Measurements from ENCODE around the gene ARHGEF16. TPM values are rescaled to one million over a fixed set of nuclear protein-coding genes. Genes with fewer than 3 reads are reported as not detected.
A peak's percentile ranks its signal among the peaks of the same experiment; 100 is the strongest.

The ARHGEF16 gene
- total RNA-seq, 1 donor from 2014 or later, result 12.2 TPM

DNA sequence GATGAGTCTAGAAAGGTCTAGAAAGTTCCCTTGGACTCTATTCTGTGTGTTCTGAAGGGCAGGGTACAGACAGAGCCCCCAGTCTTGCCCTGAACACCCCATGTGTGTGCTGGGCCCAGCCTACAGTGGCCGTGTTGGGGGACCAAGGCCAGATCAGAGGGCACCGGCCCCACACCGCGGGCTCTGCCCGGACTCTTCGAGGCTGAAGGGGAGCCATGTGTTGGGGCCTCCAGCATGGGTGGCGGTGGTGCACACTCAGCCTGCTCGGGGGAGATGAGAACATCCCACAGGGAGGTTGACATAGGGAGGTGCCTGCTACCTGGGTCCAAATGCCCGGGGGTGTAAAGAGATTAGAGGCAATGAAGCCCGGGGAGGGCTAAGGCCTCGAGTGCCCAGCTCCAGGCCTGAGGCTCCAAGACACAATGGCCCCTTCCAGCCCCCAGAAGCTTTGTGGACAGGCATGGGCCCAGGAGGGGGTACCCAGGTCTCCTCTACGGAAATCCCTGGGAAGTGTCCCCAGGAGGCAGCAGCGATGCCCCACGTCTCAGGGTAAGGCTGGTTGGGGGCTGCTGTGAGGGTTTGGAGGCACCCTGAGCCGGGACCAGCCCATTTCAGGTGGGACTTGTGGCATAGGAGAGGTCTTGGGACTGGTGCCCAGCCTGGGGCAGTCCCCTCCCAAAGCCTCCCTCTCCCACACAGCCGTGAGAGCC, 12.1 kb downstream of the ARHGEF16 start:
- Histone ChIP-seq H3K36me3 (no peaks in the 10 kb centered on the region), H3K4me1 (peaks cover 3% of the 10 kb centered on the region), H3K27ac (no peak overlapping the region), H3K27me3 (no peaks in the 10 kb centered on the region), H3K9me3 (no peaks in the 10 kb centered on the region), H3K4me3 (no peak overlapping the region)
- intact Hi-C loops (cut with DNase I), result no loop called here
- no peak for ATAC-seq
- TF ChIP-seq, protein P1, sequence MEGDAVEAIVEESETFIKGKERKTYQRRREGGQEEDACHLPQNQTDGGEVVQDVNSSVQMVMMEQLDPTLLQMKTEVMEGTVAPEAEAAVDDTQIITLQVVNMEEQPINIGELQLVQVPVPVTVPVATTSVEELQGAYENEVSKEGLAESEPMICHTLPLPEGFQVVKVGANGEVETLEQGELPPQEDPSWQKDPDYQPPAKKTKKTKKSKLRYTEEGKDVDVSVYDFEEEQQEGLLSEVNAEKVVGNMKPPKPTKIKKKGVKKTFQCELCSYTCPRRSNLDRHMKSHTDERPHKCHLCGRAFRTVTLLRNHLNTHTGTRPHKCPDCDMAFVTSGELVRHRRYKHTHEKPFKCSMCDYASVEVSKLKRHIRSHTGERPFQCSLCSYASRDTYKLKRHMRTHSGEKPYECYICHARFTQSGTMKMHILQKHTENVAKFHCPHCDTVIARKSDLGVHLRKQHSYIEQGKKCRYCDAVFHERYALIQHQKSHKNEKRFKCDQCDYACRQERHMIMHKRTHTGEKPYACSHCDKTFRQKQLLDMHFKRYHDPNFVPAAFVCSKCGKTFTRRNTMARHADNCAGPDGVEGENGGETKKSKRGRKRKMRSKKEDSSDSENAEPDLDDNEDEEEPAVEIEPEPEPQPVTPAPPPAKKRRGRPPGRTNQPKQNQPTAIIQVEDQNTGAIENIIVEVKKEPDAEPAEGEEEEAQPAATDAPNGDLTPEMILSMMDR (IDR thresholded peaks at IDR 0.05), result no peak
- DNase-seq, result peak; percentile 61

DNA sequence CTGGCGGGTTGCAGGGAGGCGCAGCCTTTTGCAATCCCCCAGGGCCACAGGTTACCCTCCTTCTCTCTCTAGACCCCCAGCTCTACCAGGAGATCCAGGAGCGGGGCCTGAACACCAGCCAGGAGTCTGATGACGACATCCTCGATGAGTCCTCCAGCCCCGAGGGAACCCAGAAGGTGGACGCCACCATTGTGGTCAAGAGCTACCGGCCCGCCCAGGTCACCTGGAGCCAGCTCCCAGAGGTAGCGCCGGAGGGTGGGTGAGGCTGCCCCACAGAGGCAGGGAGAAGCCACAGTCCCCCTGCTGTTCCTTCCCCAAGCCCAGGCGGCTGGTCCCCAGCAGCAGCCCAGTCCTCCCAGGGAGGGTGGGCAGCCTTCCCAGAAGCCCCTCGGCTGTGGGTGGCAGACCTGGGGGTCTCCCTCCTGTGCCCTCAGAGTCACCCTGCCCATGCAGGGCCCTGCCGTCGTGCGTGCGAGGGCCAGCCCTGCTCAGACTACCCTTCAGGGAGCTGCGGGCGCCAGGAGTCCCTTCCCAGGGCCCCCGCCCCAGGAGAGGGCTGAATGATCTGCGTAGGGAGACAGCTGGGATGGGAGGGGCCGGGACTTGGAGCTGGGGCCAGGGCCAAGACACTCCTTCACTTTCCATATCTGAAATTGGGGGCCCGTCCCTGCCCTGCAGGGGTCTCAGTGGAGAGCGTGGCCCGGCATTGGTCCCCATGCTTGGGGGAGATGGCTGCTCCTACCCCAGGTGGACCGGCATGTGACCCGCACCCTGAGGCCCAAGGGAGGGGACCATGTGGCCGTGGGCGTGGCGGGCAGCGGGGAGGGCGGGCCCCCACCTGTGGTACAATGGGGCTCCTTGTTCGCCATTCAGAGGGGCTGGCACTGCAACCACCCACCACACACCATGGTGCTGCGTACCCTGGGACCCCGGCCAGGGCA, 12.9 kb downstream of the ARHGEF16 start:
- intact Hi-C loops (cut with DNase I), result no loop called here
- Histone ChIP-seq H3K27me3 (no peaks in the 10 kb centered on the region), H3K4me3 (no peak overlapping the region), H3K9me3 (no peaks in the 10 kb centered on the region), H3K36me3 (no peaks in the 10 kb centered on the region), H3K4me1 (peaks cover 4% of the 10 kb centered on the region), H3K27ac (no peak overlapping the region)
- TF ChIP-seq, protein P1 (IDR thresholded peaks at IDR 0.05), result no peak
- ATAC-seq (no peak), DNase-seq (peak; percentile 58)

DNA sequence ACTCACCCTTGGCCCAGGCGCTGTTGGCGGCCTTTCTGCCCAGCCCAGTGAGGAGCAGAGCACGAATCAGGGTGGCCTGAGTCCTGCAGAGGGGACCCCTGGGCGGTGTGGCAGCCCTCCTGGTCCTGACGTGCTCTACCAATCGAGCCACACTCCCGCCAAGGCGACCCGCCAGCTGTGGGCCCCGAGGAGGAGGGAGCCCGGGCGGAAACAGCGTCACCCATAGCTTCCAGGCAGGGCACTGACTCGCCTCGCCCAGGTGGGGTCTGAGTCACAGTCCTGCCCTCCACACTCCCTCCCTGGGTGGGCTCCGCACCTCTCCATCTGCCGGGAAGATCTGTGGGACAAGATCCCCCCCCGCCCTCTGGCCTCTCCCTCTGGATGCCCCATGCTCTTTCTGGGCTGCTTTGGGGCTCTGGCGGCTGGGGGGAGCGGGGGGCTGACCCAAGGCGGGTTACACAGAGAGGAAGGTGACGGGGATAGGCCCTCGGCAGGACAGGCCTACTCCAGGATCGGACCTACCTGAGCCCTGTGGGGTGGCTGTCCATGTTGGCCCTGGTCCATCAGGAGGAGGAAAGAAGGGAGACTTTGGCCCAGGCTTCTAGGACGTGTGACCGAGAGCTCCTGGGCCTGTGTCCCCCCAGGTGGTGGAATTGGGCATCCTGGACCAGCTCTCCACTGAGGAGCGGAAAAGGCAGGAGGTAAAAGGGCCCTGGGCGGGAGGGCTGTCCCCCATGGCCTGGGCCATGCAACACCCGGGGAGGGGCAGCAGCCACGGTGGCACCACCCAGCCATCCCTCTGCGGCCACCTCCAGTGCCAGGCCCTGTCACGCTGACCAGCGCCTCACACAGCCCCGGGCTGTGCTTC, 14.0 kb downstream of the ARHGEF16 start:
- TF ChIP-seq, protein P1 (IDR thresholded peaks at IDR 0.05), result no peak
- peaks cover 4% of the 10 kb centered on the region for H3K4me1 ChIP-seq
- ATAC-seq, result no peak
- H3K36me3 ChIP-seq, result no peaks in the 10 kb centered on the region
- H3K9me3 ChIP-seq, result no peaks in the 10 kb centered on the region
- H3K27ac ChIP-seq, result no peak overlapping the region
- H3K27me3 ChIP-seq, result no peaks in the 10 kb centered on the region
- DNase-seq, result peak; percentile 64
- intact Hi-C loops (cut with DNase I), result no loop called here
- H3K4me3 ChIP-seq, result no peak overlapping the region

DNA sequence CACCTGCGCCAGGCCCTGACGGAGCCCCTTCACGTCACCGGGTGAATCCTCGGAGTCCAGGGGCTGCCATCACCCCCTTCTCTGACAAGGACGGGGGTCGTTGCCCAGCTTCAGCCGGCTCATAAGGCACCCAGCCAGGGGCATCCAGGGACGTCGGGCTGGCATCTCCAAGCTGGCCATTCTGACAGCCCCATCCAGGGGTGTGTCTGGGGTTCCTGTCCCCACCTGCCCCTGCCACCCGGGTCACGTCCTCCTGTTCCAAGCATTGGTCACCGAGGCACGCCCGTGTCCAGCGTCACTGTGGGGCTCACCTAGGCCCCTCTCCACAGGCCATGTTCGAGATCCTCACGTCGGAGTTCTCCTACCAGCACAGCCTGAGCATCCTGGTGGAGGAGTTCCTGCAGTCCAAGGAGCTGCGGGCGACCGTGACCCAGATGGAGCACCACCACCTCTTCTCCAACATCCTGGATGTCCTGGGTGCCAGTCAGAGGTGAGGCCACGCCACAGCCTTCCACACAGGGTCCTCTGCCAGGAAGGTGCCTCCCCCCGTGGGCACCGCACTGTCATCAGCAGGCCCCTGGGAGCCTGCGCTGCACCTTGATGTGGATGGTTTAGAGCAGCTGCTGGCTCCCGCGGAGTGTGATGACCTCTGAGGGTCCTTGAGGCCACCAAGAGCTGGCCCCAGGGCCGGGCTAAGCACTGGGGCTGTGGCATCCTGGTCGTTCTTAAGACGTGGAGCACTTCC, 14.8 kb downstream of the ARHGEF16 start:
- H3K27me3 ChIP-seq, result no peaks in the 10 kb centered on the region
- intact Hi-C loops (cut with DNase I), result no loop called here
- no peaks in the 10 kb centered on the region for H3K36me3 ChIP-seq
- peaks cover 4% of the 10 kb centered on the region for H3K4me1 ChIP-seq
- H3K4me3 ChIP-seq, result no peak overlapping the region
- no peak overlapping the region for H3K27ac ChIP-seq
- H3K9me3 ChIP-seq, result no peaks in the 10 kb centered on the region
- ATAC-seq (no peak), DNase-seq (peak; percentile 62)
- TF ChIP-seq, protein P1 (IDR thresholded peaks at IDR 0.05), result no peak

All from upper lobe of right lung (tissue), 1 donor.